ENCODE data around the gene BTN1A1. TPM values are rescaled to one million over a fixed set of nuclear protein-coding genes. Genes with fewer than 3 reads are reported as not detected.
A peak's percentile ranks its signal among the peaks of the same experiment; 100 is the strongest.

The BTN1A1 gene
- total and polyA plus RNA-seq, 9 of the 15 experiments (the other 6 are each of a cell fraction or from before 2014, with no cell fraction given), result 0.01 to 0.15 (median 0.06) TPM; not detected in 4

DNA sequence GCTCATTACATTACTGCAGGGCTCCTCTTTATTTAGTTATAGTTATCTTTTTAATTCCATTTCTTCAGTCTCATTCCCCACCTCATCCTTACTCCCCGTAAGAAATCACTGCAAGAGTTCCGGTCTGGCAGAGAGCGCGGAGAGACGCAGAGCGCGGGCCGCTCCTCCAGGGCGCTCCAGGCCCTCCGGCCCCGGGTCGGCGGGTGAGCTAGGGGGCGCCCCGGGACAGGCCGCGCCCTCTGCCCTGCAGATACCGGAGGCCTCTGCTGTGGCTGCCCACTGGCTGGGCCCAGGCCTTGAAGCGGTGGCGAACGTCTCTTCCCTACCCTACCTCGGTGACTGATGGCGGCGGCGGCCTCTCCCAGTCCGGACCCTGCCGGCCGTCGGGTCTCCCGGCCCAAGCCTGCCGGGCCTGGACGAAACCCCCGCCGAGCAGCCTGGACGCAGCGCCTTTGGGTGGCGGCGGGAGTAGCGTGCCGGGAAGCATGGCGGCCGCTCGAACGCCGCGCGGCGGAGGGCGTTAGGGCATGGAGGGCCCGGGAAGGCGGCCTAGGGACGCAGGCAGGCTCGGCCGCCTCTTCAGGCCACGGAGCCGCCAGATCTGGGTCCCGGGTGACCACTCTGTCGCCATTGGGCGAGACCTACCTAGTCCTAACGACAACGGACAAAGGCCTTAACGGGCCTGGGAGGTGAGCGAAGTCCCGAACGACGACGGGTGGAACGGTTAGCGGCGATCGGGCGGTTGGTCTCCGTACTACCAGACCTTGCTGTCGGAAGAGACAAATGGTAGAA is 21.7 kb downstream of the BTN1A1 start (continued):
- TF ChIP-seq, protein P1, sequence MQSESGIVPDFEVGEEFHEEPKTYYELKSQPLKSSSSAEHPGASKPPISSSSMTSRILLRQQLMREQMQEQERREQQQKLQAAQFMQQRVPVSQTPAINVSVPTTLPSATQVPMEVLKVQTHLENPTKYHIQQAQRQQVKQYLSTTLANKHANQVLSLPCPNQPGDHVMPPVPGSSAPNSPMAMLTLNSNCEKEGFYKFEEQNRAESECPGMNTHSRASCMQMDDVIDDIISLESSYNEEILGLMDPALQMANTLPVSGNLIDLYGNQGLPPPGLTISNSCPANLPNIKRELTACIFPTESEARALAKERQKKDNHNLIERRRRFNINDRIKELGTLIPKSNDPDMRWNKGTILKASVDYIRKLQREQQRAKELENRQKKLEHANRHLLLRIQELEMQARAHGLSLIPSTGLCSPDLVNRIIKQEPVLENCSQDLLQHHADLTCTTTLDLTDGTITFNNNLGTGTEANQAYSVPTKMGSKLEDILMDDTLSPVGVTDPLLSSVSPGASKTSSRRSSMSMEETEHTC (IDR thresholded peaks at IDR 0.05), result no peak
- TF ChIP-seq BDP1 (IDR thresholded peaks at IDR 0.05; ENCODE audit: insufficient read depth, insufficient read length), result no peak
- TF ChIP-seq ZNF143 (CRISPR knock-in tag; IDR thresholded peaks at IDR 0.05), result peak; percentile 55; the same call in 1 of the 2 replicates
- peak; percentile 55; the same call in 1 of the 2 replicates for TF ChIP-seq ELF2 (CRISPR knock-in tag; IDR thresholded peaks at IDR 0.05)
- TF ChIP-seq ZNF780A (CRISPR knock-in tag; IDR thresholded peaks at IDR 0.05), result no peak
- no peak; the same call in 1 of the 2 replicates for TF ChIP-seq ZNF274 (IDR thresholded peaks at IDR 0.05; ENCODE audit: borderline replicate concordance, low read depth, low read length)
- TF ChIP-seq MBD2 (IDR thresholded peaks at IDR 0.05; ENCODE audit: borderline replicate concordance, low read depth), result peak; percentile 59; the same call in 1 of the 2 replicates
- TF ChIP-seq ZNF699 (CRISPR knock-in tag; IDR thresholded peaks at IDR 0.05; ENCODE audit: insufficient replicate concordance), result no peak
- TF ChIP-seq ZBTB43 (CRISPR knock-in tag; IDR thresholded peaks at IDR 0.05), result no peak; the same call in 1 of the 2 replicates
- 0 out of 2 replicates have a peak, but pooled peaks have one; percentile 13 for TF ChIP-seq CGGBP1 (CRISPR knock-in tag; IDR thresholded peaks at IDR 0.05)
- no peak for TF ChIP-seq ZNF785 (CRISPR knock-in tag; IDR thresholded peaks at IDR 0.05)
- peak; percentile 42; the same call in 1 of the 2 replicates for TF ChIP-seq ZFPM2 (CRISPR knock-in tag; IDR thresholded peaks at IDR 0.05)
- no peak for TF ChIP-seq ASH1L (IDR thresholded peaks at IDR 0.05; ENCODE audit: borderline replicate concordance, low read depth, partially characterized antibody)
- TF ChIP-seq E2F4 (CRISPR knock-in tag; IDR thresholded peaks at IDR 0.05; ENCODE audit: low read depth), result no peak
- TF ChIP-seq ZNF3 (CRISPR knock-in tag; IDR thresholded peaks at IDR 0.05), result no peak
- TF ChIP-seq GTF3C2 (IDR thresholded peaks at IDR 0.05; ENCODE audit: borderline replicate concordance, extremely low read depth, insufficient read length), result peak; percentile 5
- peak; percentile 98; the same call in 1 of the 2 replicates for TF ChIP-seq FOXP4 (CRISPR knock-in tag; IDR thresholded peaks at IDR 0.05; ENCODE audit: borderline replicate concordance)
